H9 (cell line): ENCODE results near the gene KCNS3. TPM values are rescaled to one million over a fixed set of nuclear protein-coding genes. Genes with fewer than 3 reads are reported as not detected.

Experiments used
- DNase-seq: peaks from one replicate; pipeline ENCODE4 v3.0.0-alpha.2; 2017
- H2AFZ ChIP-seq: one replicate; pipeline ENCODE4 v1.6.1; 2013; ENCODE audit warnings: mild to moderate bottlenecking, low read length, control low read depth, moderate library complexity
- H2AK5ac ChIP-seq: 2 replicates; pipeline ENCODE4 v1.6.1; 2013; ENCODE audit warnings: low read length, control low read depth, mixed read lengths; ENCODE audit not compliant: insufficient read length
- H2BK120ac ChIP-seq: one replicate; pipeline ENCODE4 v1.6.1; 2013; ENCODE audit warnings: low read depth, mild to moderate bottlenecking, low read length, control low read depth, inconsistent platforms; ENCODE audit not compliant: poor library complexity, severe bottlenecking
- H2BK12ac ChIP-seq: 2 replicates; pipeline ENCODE4 v1.6.1; 2013; ENCODE audit warnings: low read length, control low read depth, mixed read lengths, low read depth; ENCODE audit not compliant: insufficient read length
- H2BK15ac ChIP-seq: 2 replicates; pipeline ENCODE4 v1.6.1; 2013; ENCODE audit warnings: low read depth, low read length, control low read depth
- H2BK20ac ChIP-seq: one replicate; pipeline ENCODE4 v1.6.1; 2013; ENCODE audit warnings: low read depth, mild to moderate bottlenecking, low read length, control low read depth, inconsistent platforms; ENCODE audit not compliant: poor library complexity, severe bottlenecking
- H2BK5ac ChIP-seq: 2 replicates; pipeline ENCODE4 v1.6.1; 2013; ENCODE audit warnings: low read length, control low read depth, mixed read lengths; ENCODE audit not compliant: insufficient read length
- H3K14ac ChIP-seq: 2 replicates; pipeline ENCODE4 v1.6.1; 2013; ENCODE audit warnings: low read length, control low read depth; ENCODE audit not compliant: insufficient read depth
- H3K18ac ChIP-seq: 2 replicates; pipeline ENCODE4 v1.6.1; 2013; ENCODE audit warnings: low read depth, mild to moderate bottlenecking, mixed read lengths, low read length, control low read depth; ENCODE audit not compliant: insufficient read length
- H3K23ac ChIP-seq: 2 replicates; pipeline ENCODE4 v1.6.1; 2013; ENCODE audit warnings: low read length, control low read depth, mixed read lengths, low read depth; ENCODE audit not compliant: insufficient read length
- H3K23me2 ChIP-seq: 2 replicates; pipeline ENCODE4 v1.6.1; 2013; ENCODE audit warnings: low read depth, mild to moderate bottlenecking, mixed read lengths, low read length, control low read depth; ENCODE audit not compliant: insufficient read length, poor library complexity, severe bottlenecking
- H3K27ac ChIP-seq: 2 replicates; pipeline ENCODE4 v1.5.1; 2013; ENCODE audit warnings: low read length, control low read depth, mixed read lengths, low read depth; ENCODE audit not compliant: insufficient read length
- H3K27me3 ChIP-seq: 2 replicates; pipeline ENCODE4 v1.6.1; 2013; ENCODE audit warnings: low read length, control low read depth, inconsistent platforms; ENCODE audit not compliant: insufficient read depth
- H3K4ac ChIP-seq: 2 replicates; pipeline ENCODE4 v1.6.1; 2013; ENCODE audit warnings: low read depth, mild to moderate bottlenecking, control low read depth, inconsistent platforms, low read length, moderate library complexity
- H3K4me1 ChIP-seq: 2 replicates; pipeline ENCODE4 v1.6.1; 2013; ENCODE audit warnings: low read length, control low read depth, inconsistent platforms; ENCODE audit not compliant: insufficient read depth
- H3K4me2 ChIP-seq: 2 replicates; pipeline ENCODE4 v1.6.1; 2013; ENCODE audit warnings: low read length, control low read depth, mixed read lengths; ENCODE audit not compliant: insufficient read length, insufficient read depth
- H3K56ac ChIP-seq: 2 replicates; pipeline ENCODE4 v1.6.1; 2013; ENCODE audit warnings: low read depth, mild to moderate bottlenecking, mixed read lengths, low read length, control low read depth; ENCODE audit not compliant: insufficient read length
- H3K79me1 ChIP-seq: 2 replicates; pipeline ENCODE4 v1.6.1; 2013; ENCODE audit warnings: low read depth, mild to moderate bottlenecking, moderate library complexity, low read length, control low read depth, inconsistent platforms; ENCODE audit not compliant: insufficient read depth, poor library complexity, severe bottlenecking
- H3K79me2 ChIP-seq: 2 replicates; pipeline ENCODE4 v1.6.1; 2013; ENCODE audit warnings: low read length, control low read depth, inconsistent platforms; ENCODE audit not compliant: insufficient read depth
- H3K9ac ChIP-seq: 2 replicates; pipeline ENCODE4 v1.6.1; 2013; ENCODE audit warnings: low read length, control low read depth, mixed read lengths; ENCODE audit not compliant: insufficient read length; ENCODE audit errors: extremely low read depth
- H3K9me3 ChIP-seq: one replicate; pipeline ENCODE4 v1.6.1; 2013; ENCODE audit warnings: low read depth, low read length, inconsistent platforms; ENCODE audit not compliant: control insufficient read depth
- H3T11ph ChIP-seq: one replicate; pipeline ENCODE4 v1.6.1; 2013; ENCODE audit warnings: mild to moderate bottlenecking, low read length, control low read depth, inconsistent platforms
- H4K20me1 ChIP-seq: one replicate; pipeline ENCODE4 v1.6.1; 2013; ENCODE audit not compliant: control insufficient read depth, insufficient read length, insufficient read depth
- H4K5ac ChIP-seq: 2 replicates; pipeline ENCODE4 v1.6.1; 2013; ENCODE audit warnings: low read depth, mild to moderate bottlenecking, mixed read lengths, low read length, control low read depth; ENCODE audit not compliant: insufficient read length
- H4K8ac ChIP-seq: replicated peaks from 2 replicates; pipeline ENCODE4 v1.6.1; 2013; ENCODE audit warnings: low read length, control low read depth, mixed read lengths, low read depth; ENCODE audit not compliant: insufficient read length
- H4K91ac ChIP-seq: 2 replicates; pipeline ENCODE4 v1.6.1; 2013; ENCODE audit warnings: low read depth, mild to moderate bottlenecking, moderate library complexity, mixed read lengths, low read length, control low read depth; ENCODE audit not compliant: insufficient read length
- H3K27ac Mint-ChIP-seq, 3 experiments: 2 replicates in 2 of 3; 3 replicates in 1 of 3; pipeline ENCODE4 v1.8.0; 2020 to 2021; ENCODE audit warnings: mixed read lengths in 3 of 3, mild to moderate bottlenecking in 1 of 3, moderate library complexity in 1 of 3
- H3K27me3 Mint-ChIP-seq: 2 replicates; pipeline ENCODE4 v1.8.0; 2021; ENCODE audit warnings: low read depth, mild to moderate bottlenecking, moderate library complexity, mixed read lengths
- H3K36me3 Mint-ChIP-seq, 3 experiments: 2 replicates in 2 of 3; 3 replicates in 1 of 3; pipeline ENCODE4 v1.8.0; 2020 to 2021; ENCODE audit warnings: low read depth in 3 of 3, mixed read lengths in 3 of 3; ENCODE audit not compliant: insufficient read depth in 1 of 3
- H3K4me1 Mint-ChIP-seq, 2 experiments: 2 replicates each; pipeline ENCODE4 v1.8.0; 2020; ENCODE audit warnings: mixed read lengths in 2 of 2
- H3K4me3 Mint-ChIP-seq, 2 experiments: 2 replicates in 1 of 2; 3 replicates in 1 of 2; pipeline ENCODE4 v1.8.0; 2020 to 2021; ENCODE audit warnings: mild to moderate bottlenecking in 2 of 2, mixed read lengths in 2 of 2, moderate library complexity in 1 of 2
- H3K9me3 Mint-ChIP-seq, 2 experiments: 2 replicates in 1 of 2; 3 replicates in 1 of 2; pipeline ENCODE4 v1.8.0; 2020; ENCODE audit warnings: mild to moderate bottlenecking in 2 of 2, mixed read lengths in 2 of 2, moderate library complexity in 1 of 2
- CTCF ChIP-seq: fragments of 200-600 bp; sonication (generic); conservative IDR thresholded peaks from 3 replicates; pipeline ENCODE4 v1.8.0; 2021; ENCODE audit warnings: antibody characterized with exemption, mild to moderate bottlenecking
- WGBS: extraction: QIAGEN DNeasy Blood & Tissue Kit; methylation state at CpG from one replicate; pipeline ENCODE4 v1.1.7; 2013; ENCODE audit warnings: missing lambda C conversion rate, low lambda C conversion rate, mixed read lengths; ENCODE audit not compliant: insufficient read length; ENCODE audit errors: extremely low coverage; 5-methylcytosine and 5-hydroxymethylcytosine counted together
- total RNA-seq: library from RNA; stranded (reverse); gene quantifications from 2 replicates; pipeline ENCODE4 v1.2.1, GENCODE V29; 2021

KCNS3 gene
- total RNA-seq, 1 experiment from 2014 or later = 8.0 TPM

GRCh38 chr2:17960925-17961324, 82.5 kb downstream of the KCNS3 start:
- no peak overlapping the region for H3K4me3 Mint-ChIP-seq
- no peak for DNase-seq
- H4K8ac ChIP-seq = no peak overlapping the region

More at GRCh38 chr2:17960925-17961324, 82.5 kb downstream of the KCNS3 start:
- Histone ChIP-seq H4K5ac (no peak overlapping the region), H3K23ac (no peak overlapping the region), H3K27ac (no peak overlapping the region), H3K9ac (no peak overlapping the region), H3K56ac (no peak overlapping the region), H3K23me2 (no peaks in the 10 kb centered on the region), H3K79me2 (no peaks in the 10 kb centered on the region), H3K14ac (no peak overlapping the region), H2BK120ac (no peak overlapping the region), H3K4me1 (no peaks in the 10 kb centered on the region), H3K9me3 (no peaks in the 10 kb centered on the region), H3K4ac (no peak overlapping the region), H2BK12ac (no peak overlapping the region), H3K27me3 (no peaks in the 10 kb centered on the region), H3K4me2 (no peak overlapping the region), H2AK5ac (no peak overlapping the region), H3K18ac (no peak overlapping the region), H2BK20ac (no peak overlapping the region), H2BK15ac (no peak overlapping the region), H4K20me1 (no peaks in the 10 kb centered on the region), H2BK5ac (no peak overlapping the region), H3T11ph (no peak overlapping the region), H4K91ac (no peak overlapping the region), H2AFZ (no peak overlapping the region), H3K79me1 (no peaks in the 10 kb centered on the region)
- no peak for TF ChIP-seq CTCF
- H3K36me3 Mint-ChIP-seq = no peaks in the 10 kb centered on the region
- no peaks in the 10 kb centered on the region; the same call in 1 of the 2 replicates for H3K27me3 Mint-ChIP-seq
- H3K27ac Mint-ChIP-seq = no peak overlapping the region
- H3K4me1 Mint-ChIP-seq = peaks cover 8 to 13% of the 10 kb centered on the region in 2 experiments
- H3K9me3 Mint-ChIP-seq = no peaks in the 10 kb centered on the region; a peak in 1 of 5 replicates
- WGBS = no CpG with 5 or more reads among the region's 6 CpGs
